ENCODE data around the gene TM4SF5. TPM values are rescaled to one million over a fixed set of nuclear protein-coding genes. Genes with fewer than 3 reads are reported as not detected.
A peak's percentile ranks its signal among the peaks of the same experiment; 100 is the strongest.

The TM4SF5 gene
- total RNA-seq, 1 experiment from 2014 or later, result not detected

- Histone ChIP-seq H4K20me1 (ENCODE audit: insufficient read depth) (no peaks in the 10 kb centered on the region), H3K9me2 (ENCODE audit: insufficient read depth) (no peaks in the 10 kb centered on the region), H3K36me3 (ENCODE audit: control insufficient read depth in 1 of 2, insufficient read depth in 2 of 2, low read length in 2 of 2) (peaks cover 7 to 9% of the 10 kb centered on the region in 2 experiments; a peak in 3 of 4 replicates), H3K9me3 (ENCODE audit: control insufficient read depth in 1 of 2, insufficient read depth in 1 of 2, low read depth in 1 of 2, low read length in 2 of 2) (no peaks in the 10 kb centered on the region), H3K27ac (ENCODE audit: low read depth, low read length) (no peak overlapping the region), H3K4me2 (ENCODE audit: low read length) (no peak overlapping the region), H3K9ac (ENCODE audit: low read length) (no peak overlapping the region), H3K27me3 (ENCODE audit: insufficient read depth, low read length) (no peaks in the 10 kb centered on the region), H3K79me2 (ENCODE audit: insufficient read depth, low read length) (no peaks in the 10 kb centered on the region), H2AFZ (ENCODE audit: low read depth, low read length, poor library complexity, severe bottlenecking) (no peak overlapping the region), H3K4me3 (replicated peaks in 1 of 2; ENCODE audit: low read depth in 1 of 2, low read length in 2 of 2) (no peak overlapping the region), H3K4me1 (ENCODE audit: control insufficient read depth in 1 of 2, insufficient read depth in 2 of 2, low read length in 2 of 2) (no peaks in the 10 kb centered on the region)
- TF ChIP-seq CTCF (IDR thresholded peaks at IDR 0.05 in 2 of 3, conservative IDR thresholded peaks at IDR 0.05 in 1 of 3; ENCODE audit: borderline replicate concordance in 1 of 3, insufficient read depth in 1 of 3, low read depth in 2 of 3, low read length in 2 of 3) (peak in 2 of 3 experiments; percentile 30 to 40; a peak in 3 of 6 replicates), YY1 (IDR thresholded peaks at IDR 0.05; ENCODE audit: extremely low read depth, insufficient replicate concordance, low read depth, low read length) (no peak), SP1 (IDR thresholded peaks at IDR 0.05; ENCODE audit: low read depth) (no peak), POLR2AphosphoS5 (IDR thresholded peaks at IDR 0.05; ENCODE audit: low read depth, low read length) (no peak), ZNF274 (IDR thresholded peaks at IDR 0.05; ENCODE audit: low read depth, low read length) (no peak), POLR2A (IDR thresholded peaks at IDR 0.05; ENCODE audit: borderline replicate concordance, extremely low read depth, insufficient read depth, insufficient read length) (no peak), ELF1 (IDR thresholded peaks at IDR 0.05; ENCODE audit: borderline replicate concordance, low read depth) (no peak)
- POLR2A ChIA-PET, result no interaction called here
- CTCF ChIA-PET, result no interaction called here
- ATAC-seq (peak; percentile 55; the same call in 1 of the 2 replicates), DNase-seq (ENCODE audit: low read depth, low spot score) (no peak)
- RAD21 ChIA-PET (ENCODE audit: low non-redundant PET in 1 of 2, low total read pairs in 2 of 2, uncharacterized antibody in 2 of 2, unreplicated experiment in 2 of 2), result no interaction called here
- intact Hi-C loops (cut with micrococcal nuclease), result no loop called here
- no TSS peak for BruUV-seq (replicated peaks)
Measured at GRCh38 chr17:4815043-4815675, 43.5 kb downstream of the TM4SF5 start.

GRCh38 chr17:4816826-4817225 lies 45.1 kb downstream of the TM4SF5 start:
- ChIA-PET CTCF (no interaction called here), RAD21 (ENCODE audit: low non-redundant PET in 1 of 2, low total read pairs in 2 of 2, uncharacterized antibody in 2 of 2, unreplicated experiment in 2 of 2) (no interaction called here)
- no peak for TF ChIP-seq FOSL1 (IDR thresholded peaks at IDR 0.05; ENCODE audit: low read depth)
- TF ChIP-seq CEBPB (IDR thresholded peaks at IDR 0.05; ENCODE audit: low read depth), result no peak
- no peak for TF ChIP-seq POLR2A (IDR thresholded peaks at IDR 0.05; ENCODE audit: borderline replicate concordance, extremely low read depth, insufficient read depth, insufficient read length)
- no peak for TF ChIP-seq CBX3 (IDR thresholded peaks at IDR 0.05; ENCODE audit: low read depth)
- TF ChIP-seq RAD21 (IDR thresholded peaks at IDR 0.05; ENCODE audit: low read depth), result no peak
- no peak for TF ChIP-seq TCF7L2 (IDR thresholded peaks at IDR 0.05; ENCODE audit: borderline replicate concordance, extremely low read depth, insufficient read depth, insufficient read length)
- TF ChIP-seq REST (IDR thresholded peaks at IDR 0.05; ENCODE audit: low read depth), result no peak
- no peak for TF ChIP-seq SRF (IDR thresholded peaks at IDR 0.05; ENCODE audit: low read depth)
- no peak for TF ChIP-seq YY1 (IDR thresholded peaks at IDR 0.05; ENCODE audit: extremely low read depth, insufficient replicate concordance, low read depth, low read length)

More at GRCh38 chr17:4816826-4817225, 45.1 kb downstream of the TM4SF5 start:
- Histone ChIP-seq H3K27me3 (ENCODE audit: insufficient read depth, low read length) (no peaks in the 10 kb centered on the region), H3K9ac (ENCODE audit: low read length) (no peak overlapping the region), H3K4me1 (ENCODE audit: control insufficient read depth in 1 of 2, insufficient read depth in 2 of 2, low read length in 2 of 2) (no peaks in the 10 kb centered on the region), H3K36me3 (ENCODE audit: control insufficient read depth in 1 of 2, insufficient read depth in 2 of 2, low read length in 2 of 2) (peaks cover 3 to 4% of the 10 kb centered on the region in 2 experiments; a peak in 2 of 4 replicates), H3K9me3 (ENCODE audit: control insufficient read depth in 1 of 2, insufficient read depth in 1 of 2, low read depth in 1 of 2, low read length in 2 of 2) (no peaks in the 10 kb centered on the region), H3K9me2 (ENCODE audit: insufficient read depth) (no peaks in the 10 kb centered on the region), H4K20me1 (ENCODE audit: insufficient read depth) (no peaks in the 10 kb centered on the region), H3K4me2 (ENCODE audit: low read length) (no peak overlapping the region), H3K4me3 (replicated peaks in 1 of 2; ENCODE audit: low read depth in 1 of 2, low read length in 2 of 2) (no peak overlapping the region), H3K79me2 (ENCODE audit: insufficient read depth, low read length) (no peaks in the 10 kb centered on the region), H3K27ac (ENCODE audit: low read depth, low read length) (no peak overlapping the region), H2AFZ (ENCODE audit: low read depth, low read length, poor library complexity, severe bottlenecking) (no peak overlapping the region)
- ATAC-seq, result no peak
- POLR2A ChIA-PET, result no interaction called here
- intact Hi-C loops (cut with micrococcal nuclease), result no loop called here
- no TSS peak for BruUV-seq (replicated peaks)
- DNase-seq (ENCODE audit: low read depth, low spot score), result no peak
